Sigmoid colon (tissue), 4 donors: ENCODE results near the gene TRIO.

Experiments
- EP300 ChIP-seq, 4 donors: sonication (generic); formaldehyde crosslinking; IDR thresholded peaks; one replicate each; pipeline ENCODE4 v1.6.1; 2017; ENCODE audit warnings: antibody characterized with exemption in 4 of 4
- POLR2A ChIP-seq, 2 donors: fragments of 450-650 bp; IDR thresholded peaks; one replicate each; pipeline ENCODE4 v1.6.1; 2016; ENCODE audit warnings: antibody characterized with exemption in 2 of 2, mild to moderate bottlenecking in 2 of 2, moderate library complexity in 2 of 2
- POLR2AphosphoS5 ChIP-seq, 4 donors: sonication (generic); formaldehyde crosslinking; IDR thresholded peaks; one replicate each; pipeline ENCODE4 v1.6.1; 2017; ENCODE audit warnings: antibody characterized with exemption in 4 of 4
- TF ChIP-seq, protein P1 (sequence below), 4 experiments: fragments of 450-650 bp in 3 of 4; fragments of 200-600 bp in 1 of 4; IDR thresholded peaks; one replicate each; pipeline ENCODE4 v1.5.1; 2016 to 2019; ENCODE audit warnings: antibody characterized with exemption in 4 of 4, mild to moderate bottlenecking in 3 of 4, moderate library complexity in 2 of 4

DNA sequence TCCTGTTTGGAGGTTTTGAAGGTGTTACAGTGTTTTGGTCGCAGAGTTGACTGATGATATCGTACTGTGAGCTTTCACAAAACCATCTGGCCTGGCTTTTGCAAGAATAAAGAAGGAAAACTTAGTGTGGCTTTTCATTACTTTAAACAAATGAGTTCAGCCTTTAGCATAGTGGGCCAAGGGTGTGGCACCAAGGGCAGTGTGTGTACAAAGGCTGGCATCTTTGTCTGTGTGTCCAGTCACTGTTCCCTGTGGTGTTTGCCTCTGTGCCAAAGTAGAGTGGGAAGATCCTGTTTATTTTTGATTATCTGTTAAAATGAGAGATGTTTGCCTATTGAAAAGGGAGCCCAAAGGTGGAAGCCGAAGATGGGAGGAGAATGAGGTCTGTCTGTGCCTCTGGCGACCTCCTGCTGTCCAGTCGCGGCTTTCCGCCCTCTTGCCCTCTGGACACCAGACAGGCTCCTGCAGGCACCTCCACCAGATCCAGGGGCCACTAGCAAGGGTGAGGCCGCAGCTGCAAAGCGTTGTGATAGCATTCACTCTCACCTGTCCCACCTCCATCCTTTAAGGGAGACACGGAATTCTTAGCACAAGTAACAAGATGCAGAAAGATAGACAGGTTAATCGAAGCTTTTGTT, 113.7 kb downstream of the TRIO start:
- TF ChIP-seq POLR2A (IDR thresholded peaks at IDR 0.05) (no peak), POLR2AphosphoS5 (IDR thresholded peaks at IDR 0.05) (no peak), EP300 (IDR thresholded peaks at IDR 0.05) (no peak)
- TF ChIP-seq, protein P1, sequence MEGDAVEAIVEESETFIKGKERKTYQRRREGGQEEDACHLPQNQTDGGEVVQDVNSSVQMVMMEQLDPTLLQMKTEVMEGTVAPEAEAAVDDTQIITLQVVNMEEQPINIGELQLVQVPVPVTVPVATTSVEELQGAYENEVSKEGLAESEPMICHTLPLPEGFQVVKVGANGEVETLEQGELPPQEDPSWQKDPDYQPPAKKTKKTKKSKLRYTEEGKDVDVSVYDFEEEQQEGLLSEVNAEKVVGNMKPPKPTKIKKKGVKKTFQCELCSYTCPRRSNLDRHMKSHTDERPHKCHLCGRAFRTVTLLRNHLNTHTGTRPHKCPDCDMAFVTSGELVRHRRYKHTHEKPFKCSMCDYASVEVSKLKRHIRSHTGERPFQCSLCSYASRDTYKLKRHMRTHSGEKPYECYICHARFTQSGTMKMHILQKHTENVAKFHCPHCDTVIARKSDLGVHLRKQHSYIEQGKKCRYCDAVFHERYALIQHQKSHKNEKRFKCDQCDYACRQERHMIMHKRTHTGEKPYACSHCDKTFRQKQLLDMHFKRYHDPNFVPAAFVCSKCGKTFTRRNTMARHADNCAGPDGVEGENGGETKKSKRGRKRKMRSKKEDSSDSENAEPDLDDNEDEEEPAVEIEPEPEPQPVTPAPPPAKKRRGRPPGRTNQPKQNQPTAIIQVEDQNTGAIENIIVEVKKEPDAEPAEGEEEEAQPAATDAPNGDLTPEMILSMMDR (IDR thresholded peaks at IDR 0.05) = no peak
